Adipose tissue (tissue), 3 donors: ENCODE measurements around the gene TLK2. TPM values are rescaled to one million over a fixed set of nuclear protein-coding genes. Genes with fewer than 3 reads are reported as not detected.
A peak's percentile ranks its signal among the peaks of the same experiment; 100 is the strongest.
"Not testable (repeated sequence)": the region's sequence is repeated elsewhere in the genome, so short reads cannot be mapped to it uniquely, and the experiment has no call there.

Experiments
- H3K27ac ChIP-seq: one replicate; pipeline ENCODE4 v1.5.1; 2013; ENCODE audit warnings: low read depth, low read length
- WGBS, 3 donors: extraction: QIAGEN DNeasy Blood & Tissue Kit; methylation state at CpG; one replicate each; pipeline ENCODE4 v1.1.7; 2013; 5-methylcytosine and 5-hydroxymethylcytosine counted together
- polyA plus RNA-seq, 3 donors: library from polyadenylated mRNA; stranded (reverse); fragments of 200-250 nt; gene quantifications; one replicate each; pipeline ENCODE4 v1.2.3, GENCODE V29; 2013
- donor health status: healthy with polysubstance abuse.
- donor health status: Bipolar disorder and iron deficiency.
- donor health status: healthy.

The TLK2 gene
- 10 to 100 TPM in 2 of 3 donors, 1 to 10 TPM in 1; 9.1 to 31.9 (median 15.1) TPM for polyA plus RNA-seq

GRCh38 chr17:62478424-62478879 lies at the start of gene TLK2:
Gene TLK2 (plus strand): TSS chr17:62478825. CDS start chr17:62481126, 2,301 bp downstream.
- H3K27ac ChIP-seq = peak within 1 kb of the TSS; percentile 66
- 0 to 3% (median 1%) methylated on average over 9 to 56 of the region's 59 CpGs for WGBS, 3 donors

DNA sequence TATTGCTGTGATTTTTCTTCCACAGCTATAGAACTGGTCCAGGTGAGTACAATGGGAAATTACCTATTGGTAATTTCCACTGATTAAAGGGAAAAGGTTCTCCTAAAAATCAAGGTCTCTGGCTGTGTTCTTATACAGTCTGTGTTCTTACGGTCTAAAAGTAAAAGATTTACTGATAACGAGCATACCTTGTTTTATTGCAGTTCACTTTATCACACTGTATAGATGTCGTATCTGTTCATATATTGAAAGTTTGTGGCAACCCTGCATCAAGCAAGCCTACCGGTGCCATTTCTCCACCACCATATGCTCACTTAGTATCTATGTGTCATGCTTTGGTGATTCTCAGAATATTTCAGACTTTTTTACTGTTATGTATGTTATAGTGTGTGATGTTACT lies 43.4 kb upstream of the TLK2 start:
- not testable (repeated sequence) for H3K27ac ChIP-seq
- 89 to 95% (median 93%) methylated on average over 4 of the region's 4 CpGs for WGBS, 3 donors

DNA sequence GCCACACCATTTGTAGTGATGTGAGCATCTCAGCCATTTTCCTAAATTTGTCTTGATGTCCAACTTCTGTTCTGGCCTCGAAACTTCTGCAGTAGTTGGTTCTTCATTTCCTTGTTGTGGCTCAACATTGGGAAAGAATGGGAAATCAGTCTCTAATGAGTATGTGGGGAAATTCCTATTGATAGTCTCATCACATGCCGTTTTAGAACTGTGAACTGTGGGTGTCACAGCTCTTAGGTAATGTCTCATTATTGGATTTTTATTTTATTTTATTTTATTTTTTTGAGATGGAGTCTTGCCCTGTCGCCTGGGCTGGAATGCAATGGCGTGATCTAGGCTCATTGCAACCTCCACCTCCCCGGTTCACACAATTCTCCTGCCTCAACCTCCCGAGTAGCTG lies 37.4 kb upstream of the TLK2 start:
- WGBS, 3 donors = 88 to 99% (median 98%) methylated on average over 6 of the region's 6 CpGs

DNA sequence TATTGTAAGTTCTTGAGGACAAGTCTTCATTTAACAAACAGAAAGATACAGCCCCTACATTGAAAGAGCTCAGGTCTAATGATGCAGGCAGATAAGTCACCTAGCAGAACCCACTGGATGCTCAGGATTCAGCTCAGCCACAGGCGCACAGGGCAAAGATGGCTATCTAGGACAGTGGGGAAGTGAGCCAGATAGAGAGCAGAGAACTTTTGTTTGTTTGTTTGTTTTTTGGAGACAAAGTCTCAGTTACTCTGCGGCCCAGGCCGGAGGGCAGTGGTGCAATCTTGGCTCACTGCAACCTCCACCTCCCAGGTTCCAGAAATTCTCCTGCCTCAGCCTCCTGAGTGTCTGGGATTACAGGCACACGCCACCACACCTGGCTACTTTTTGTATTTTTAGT lies 34.6 kb upstream of the TLK2 start:
- 94 to 96% (median 96%) methylated on average over 4 of the region's 4 CpGs for WGBS, 3 donors
- H3K27ac ChIP-seq = no peak overlapping the region

More for the DNA sequence above, 37.4 kb upstream of the TLK2 start:
- not testable (repeated sequence) for H3K27ac ChIP-seq

- not testable (repeated sequence) for H3K27ac ChIP-seq
- 91 to 94% (median 93%) methylated on average over 4 of the region's 4 CpGs for whole genome bisulfite sequencing, 3 donors
Measured at GRCh38 chr17:62445791-62446190, 32.8 kb upstream of the TLK2 start.

DNA sequence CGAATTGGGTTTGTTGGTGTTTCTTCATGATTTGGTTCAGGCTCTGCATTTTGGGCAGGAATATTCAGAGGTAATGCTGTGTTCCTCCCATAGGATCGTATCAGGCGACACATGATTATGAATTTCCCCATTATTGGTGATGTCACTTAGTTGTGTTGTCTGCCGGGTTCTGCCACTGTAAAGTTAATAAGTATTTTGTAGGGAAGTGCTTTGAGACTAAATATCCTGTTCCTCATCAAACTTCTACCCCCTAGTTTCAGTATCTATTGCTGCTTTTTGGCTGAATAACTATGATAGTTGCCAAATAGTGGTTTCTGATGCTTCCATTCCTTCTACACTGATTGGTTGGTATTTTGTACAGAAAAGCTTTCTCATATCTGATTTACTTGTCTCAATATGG lies 26.4 kb upstream of the TLK2 start:
- WGBS, 3 donors = 87 to 98% (median 88%) methylated on average over 4 of the region's 4 CpGs
- not testable (repeated sequence) for H3K27ac ChIP-seq

DNA sequence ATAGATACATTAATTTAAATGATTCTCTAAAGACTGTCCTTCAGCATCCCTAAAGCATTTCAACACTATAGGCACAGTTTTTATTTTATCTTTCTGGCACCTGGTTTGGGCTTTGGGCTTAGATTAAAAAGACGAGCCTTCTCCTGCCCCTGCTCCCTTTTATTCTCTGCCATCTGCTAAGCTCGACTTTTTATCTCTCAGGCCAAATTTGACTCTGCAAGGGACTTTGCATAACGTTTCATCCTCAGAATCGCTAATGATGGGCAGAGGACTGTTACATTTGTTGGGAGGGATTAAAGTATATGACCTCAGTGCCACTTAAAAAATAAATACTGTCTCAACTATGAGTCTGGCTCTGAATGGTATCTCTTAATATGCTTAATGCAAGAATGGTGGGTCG lies 25.6 kb upstream of the TLK2 start:
- not testable (repeated sequence) for H3K27ac ChIP-seq
- 82 to 83% (median 82%) methylated on average over 5 of the region's 5 CpGs for WGBS, 3 donors

GRCh38 chr17:62453656-62454055 lies 25.0 kb upstream of the TLK2 start:
- 76 to 83% (median 79%) methylated on average over 4 of the region's 4 CpGs for WGBS, 3 donors
- not testable (repeated sequence) for H3K27ac ChIP-seq

DNA sequence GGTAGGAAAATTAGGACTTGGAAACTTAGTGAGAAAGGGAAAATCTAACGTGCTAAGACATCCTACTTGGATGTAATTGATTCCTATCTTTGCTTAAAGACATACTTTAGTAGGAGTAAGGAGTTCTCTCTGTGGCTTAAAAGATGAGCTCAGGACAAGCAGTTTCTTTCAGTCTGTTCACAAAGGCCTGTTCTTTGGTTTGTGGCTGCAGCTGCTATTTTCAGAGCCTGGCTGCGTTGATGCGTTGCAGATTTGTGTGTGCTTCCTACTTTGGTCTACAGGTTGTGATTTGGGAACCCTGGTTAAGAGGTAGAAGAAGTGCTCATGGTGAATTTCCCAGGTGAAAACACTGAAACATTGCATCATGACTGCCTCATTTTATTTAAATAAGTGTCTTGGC lies 24.5 kb upstream of the TLK2 start:
- not testable (repeated sequence) for H3K27ac ChIP-seq
- 75 to 84% (median 79%) methylated on average over 3 of the region's 3 CpGs for WGBS, 3 donors

DNA sequence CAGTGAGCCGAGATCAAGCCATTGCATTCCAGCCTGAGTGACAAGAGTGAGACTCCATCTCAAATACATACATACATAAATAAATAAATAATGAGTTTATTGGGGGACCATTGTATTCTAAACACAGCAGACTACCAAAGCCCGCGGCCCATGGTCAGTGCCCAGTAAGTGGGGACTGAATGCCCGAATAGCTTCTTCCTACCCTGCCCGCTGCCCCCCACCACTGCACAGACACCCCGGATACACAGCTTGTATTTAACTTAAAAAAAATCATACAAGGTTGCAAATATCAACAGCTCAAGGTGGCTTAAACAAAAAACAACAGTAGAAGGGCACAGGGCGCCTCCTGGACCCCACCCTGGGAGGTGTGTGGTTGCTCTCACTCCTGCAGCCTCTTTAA lies 22.6 kb upstream of the TLK2 start:
- H3K27ac ChIP-seq = no peak overlapping the region
- WGBS, 3 donors = 92 to 94% (median 93%) methylated on average over 7 of the region's 7 CpGs

GRCh38 chr17:62458483-62458882 lies 20.1 kb upstream of the TLK2 start:
- 70 to 75% (median 74%) methylated on average over 10 of the region's 10 CpGs for WGBS, 3 donors
- H3K27ac ChIP-seq = not testable (repeated sequence)

- 83 to 86% (median 86%) methylated on average over 3 of the region's 3 CpGs for WGBS, 3 donors
- not testable (repeated sequence) for H3K27ac ChIP-seq
Measured at GRCh38 chr17:62464422-62464821, 14.2 kb upstream of the TLK2 start.

GRCh38 chr17:62465271-62465670 lies 13.4 kb upstream of the TLK2 start:
- WGBS, 3 donors = 93 to 98% (median 96%) methylated on average over 7 of the region's 7 CpGs

DNA sequence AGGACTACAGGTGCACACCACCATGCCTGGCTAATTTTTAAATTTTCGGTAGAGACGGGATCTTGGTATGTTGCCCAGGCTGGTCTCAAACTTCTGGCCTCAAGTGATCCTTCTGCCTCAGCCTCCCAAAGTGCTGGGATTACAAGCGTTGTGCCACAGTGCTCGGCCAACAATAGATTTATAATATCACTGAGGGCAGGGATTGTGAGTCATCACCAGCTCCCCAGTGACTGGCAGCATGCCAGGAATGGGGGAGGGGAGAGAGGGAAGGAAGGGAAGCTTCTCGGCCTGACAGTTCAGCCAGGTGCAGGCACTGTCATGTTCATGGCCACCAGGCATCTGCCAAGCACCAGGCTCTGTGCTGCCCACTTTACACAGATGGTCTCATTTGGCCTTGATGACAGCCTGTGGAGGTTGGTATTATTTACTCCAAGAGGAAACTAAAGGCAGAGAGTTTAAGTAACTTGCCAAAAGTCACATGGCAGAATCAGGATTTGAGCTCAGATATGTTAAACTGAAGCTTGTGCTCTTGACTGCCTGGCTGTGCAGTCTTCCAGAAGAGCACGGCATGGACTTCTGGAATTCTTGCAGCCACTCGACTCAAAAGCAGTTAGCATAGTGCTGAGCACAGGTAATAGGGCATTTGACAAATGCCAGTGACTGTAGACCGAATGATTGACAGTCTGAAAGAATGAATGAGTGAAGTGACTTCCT lies 7.8 kb upstream of the TLK2 start:
- H3K27ac ChIP-seq = not testable (repeated sequence)
- WGBS, 3 donors = 31 to 50% (median 44%) methylated on average over 6 of the region's 8 CpGs

More at GRCh38 chr17:62465271-62465670, 13.4 kb upstream of the TLK2 start:
- not testable (repeated sequence) for H3K27ac ChIP-seq

- not testable (repeated sequence) for H3K27ac ChIP-seq
- WGBS, 3 donors = 50 to 78% (median 71%) methylated on average over 9 of the region's 9 CpGs
Measured at GRCh38 chr17:62471380-62471880, 7.2 kb upstream of the TLK2 start.

- H3K27ac ChIP-seq = not testable (repeated sequence)
- 80 to 88% (median 83%) methylated on average over 8 of the region's 8 CpGs for WGBS, 3 donors
Measured at GRCh38 chr17:62473030-62473982, 5.3 kb upstream of the TLK2 start.

GRCh38 chr17:62477111-62477510 lies 1.5 kb upstream of the TLK2 start:
- WGBS, 3 donors = 90 to 94% (median 91%) methylated on average over 8 of the region's 8 CpGs
- H3K27ac ChIP-seq = not testable (repeated sequence)

DNA sequence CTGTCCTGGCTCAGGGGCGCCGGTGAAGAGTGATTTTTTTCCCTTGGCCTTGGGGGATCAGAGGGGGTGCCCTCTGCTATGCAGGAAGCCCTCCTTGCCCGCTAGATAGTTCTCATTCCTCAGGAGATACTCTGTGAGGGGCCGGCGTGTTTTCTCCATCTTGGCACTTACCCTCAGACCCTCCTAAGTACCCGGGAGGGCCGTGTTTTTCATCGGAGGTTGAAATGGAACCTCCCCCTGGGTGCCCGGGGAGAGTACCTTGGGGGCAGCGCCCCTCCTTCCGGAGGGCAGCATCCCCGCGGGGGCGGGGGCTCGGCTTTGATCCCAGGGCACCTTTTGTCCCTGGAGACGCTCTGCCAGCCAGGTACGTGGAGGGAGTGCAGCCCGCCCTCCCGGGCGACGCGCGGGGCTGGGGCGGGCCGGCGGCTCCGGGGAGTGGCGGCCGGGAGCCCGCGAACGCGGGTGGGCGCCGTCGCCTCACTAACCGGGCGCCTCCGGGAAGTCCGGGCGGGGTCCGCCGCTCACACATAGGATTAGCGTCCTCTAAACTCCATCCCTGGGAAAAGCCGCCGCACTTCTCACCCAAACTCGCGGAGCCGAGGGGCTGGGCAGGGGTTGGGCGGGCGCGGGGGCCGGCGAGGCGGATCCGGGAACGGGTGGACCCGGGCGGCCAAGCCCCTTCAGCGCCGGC lies 762 bp upstream of the TLK2 start:
- 1 to 2% (median 1%) methylated on average over 32 to 61 of the region's 61 CpGs for WGBS, 3 donors
- peak overlapping the region; percentile 38 for H3K27ac ChIP-seq
